Activated naive CD4-positive, alpha-beta T cell treated with anti-CD3 and anti-CD28 coated beads, Interleukin-2, amount 50 U/mL, for 24 hours (primary cell): ENCODE results near the gene HCLS1.

Experiments
- H3K27ac Mint-ChIP-seq: one replicate; pipeline ENCODE4 v1.8.0; 2021; ENCODE audit warnings: mild to moderate bottlenecking, mixed read lengths
- H3K27me3 Mint-ChIP-seq: one replicate; pipeline ENCODE4 v1.8.0; 2021; ENCODE audit warnings: mixed read lengths
- H3K36me3 Mint-ChIP-seq: one replicate; pipeline ENCODE4 v1.8.0; 2021; ENCODE audit warnings: mixed read lengths
- H3K4me1 Mint-ChIP-seq: one replicate; pipeline ENCODE4 v1.8.0; 2021; ENCODE audit warnings: mixed read lengths
- H3K4me3 Mint-ChIP-seq: one replicate; pipeline ENCODE4 v1.8.0; 2021; ENCODE audit warnings: mild to moderate bottlenecking, mixed read lengths
- H3K9me3 Mint-ChIP-seq: one replicate; pipeline ENCODE4 v1.8.0; 2021; ENCODE audit warnings: mixed read lengths

Gene HCLS1

GRCh38 chr3:121665488-121665887, 4.8 kb upstream of the HCLS1 start:
- Mint-ChIP-seq H3K9me3 (no peaks in the 10 kb centered on the region), H3K27ac (no peak overlapping the region), H3K36me3 (peaks cover 25% of the 10 kb centered on the region), H3K4me3 (no peak overlapping the region), H3K27me3 (no peaks in the 10 kb centered on the region), H3K4me1 (peaks cover 14% of the 10 kb centered on the region)

DNA sequence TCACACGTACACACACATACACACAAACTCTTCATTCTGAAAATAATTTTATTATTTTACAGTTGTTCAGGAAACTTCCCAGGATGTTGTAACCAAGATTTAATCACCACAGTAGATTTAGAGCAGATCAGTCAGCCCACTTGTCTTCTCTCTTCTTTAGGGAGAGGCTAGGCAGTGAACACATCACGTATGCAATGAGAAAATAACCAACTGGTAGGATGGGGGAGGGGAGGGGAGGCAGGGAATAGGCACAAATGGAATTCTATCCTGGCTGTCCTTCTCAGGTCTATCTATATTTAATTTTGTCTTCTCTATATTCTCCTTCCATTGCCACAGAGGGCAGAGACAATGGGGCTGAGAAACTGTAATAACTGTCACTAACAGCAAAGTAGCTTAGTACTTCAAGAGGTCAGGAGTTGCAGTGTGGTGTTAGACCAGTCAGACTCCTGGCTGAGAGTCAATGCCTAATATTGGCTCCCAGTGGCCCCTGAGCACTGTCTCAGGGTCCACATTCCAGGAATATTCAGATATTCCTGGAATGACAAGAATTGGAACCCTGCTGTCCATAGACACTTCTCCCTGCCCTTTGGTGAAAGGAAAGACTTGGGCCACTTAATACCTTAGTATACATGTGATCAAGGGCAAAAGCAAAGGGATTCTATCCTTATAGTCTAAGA, 2.6 kb upstream of the HCLS1 start:
- H3K4me3 Mint-ChIP-seq = no peak overlapping the region
- no peaks in the 10 kb centered on the region for H3K9me3 Mint-ChIP-seq
- H3K27ac Mint-ChIP-seq = no peak overlapping the region
- H3K4me1 Mint-ChIP-seq = peaks cover 36% of the 10 kb centered on the region
- no peaks in the 10 kb centered on the region for H3K27me3 Mint-ChIP-seq
- peaks cover 29% of the 10 kb centered on the region for H3K36me3 Mint-ChIP-seq

GRCh38 chr3:121662742-121663141, 2.0 kb upstream of the HCLS1 start:
- Mint-ChIP-seq H3K27me3 (no peaks in the 10 kb centered on the region), H3K4me1 (peaks cover 41% of the 10 kb centered on the region), H3K9me3 (no peaks in the 10 kb centered on the region), H3K27ac (no peak overlapping the region), H3K4me3 (no peak overlapping the region), H3K36me3 (peaks cover 35% of the 10 kb centered on the region)

DNA sequence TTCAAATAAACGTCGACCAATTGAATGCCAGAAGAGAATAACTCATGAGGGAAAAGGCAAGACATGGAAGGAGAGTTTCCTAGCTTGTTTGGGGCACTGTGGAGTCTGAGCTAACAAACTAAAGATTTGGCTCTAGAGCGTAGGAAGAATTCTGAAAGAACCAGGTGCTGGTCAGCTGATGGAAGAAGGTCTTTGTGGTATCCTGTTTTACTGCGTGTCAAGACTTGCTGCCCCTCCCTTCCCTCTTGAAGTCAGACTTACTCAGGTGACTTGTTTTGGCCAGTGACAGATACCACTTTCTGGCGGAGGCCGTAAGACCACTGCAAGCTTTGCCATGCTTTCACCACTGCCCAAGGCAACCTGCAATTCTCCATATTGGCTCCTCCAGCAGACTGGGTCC, 673 bp upstream of the HCLS1 start:
- Mint-ChIP-seq H3K27me3 (no peaks in the 10 kb centered on the region), H3K36me3 (peaks cover 41% of the 10 kb centered on the region), H3K9me3 (no peaks in the 10 kb centered on the region), H3K4me1 (peaks cover 54% of the 10 kb centered on the region), H3K27ac (peak overlapping the region; percentile 99), H3K4me3 (peak overlapping the region; percentile 99)

GRCh38 chr3:121659586-121659985, 1.1 kb downstream of the HCLS1 start:
- H3K4me3 Mint-ChIP-seq = peak overlapping the region; percentile 99
- peaks cover 40% of the 10 kb centered on the region for H3K36me3 Mint-ChIP-seq

GRCh38 chr3:121658716-121659435, 1.8 kb downstream of the HCLS1 start:
- H3K4me3 Mint-ChIP-seq = peak overlapping the region; percentile 99

More at GRCh38 chr3:121659586-121659985, 1.1 kb downstream of the HCLS1 start:
- no peaks in the 10 kb centered on the region for H3K27me3 Mint-ChIP-seq
- peaks cover 69% of the 10 kb centered on the region for H3K4me1 Mint-ChIP-seq
- H3K9me3 Mint-ChIP-seq = no peaks in the 10 kb centered on the region
- H3K27ac Mint-ChIP-seq = peak overlapping the region; percentile 99

GRCh38 chr3:121654493-121655385, 6.0 kb downstream of the HCLS1 start:
- Mint-ChIP-seq H3K4me3 (peak overlapping the region; percentile 21), H3K36me3 (peaks cover 44% of the 10 kb centered on the region), H3K27ac (peak overlapping the region; percentile 85)

More at GRCh38 chr3:121658716-121659435, 1.8 kb downstream of the HCLS1 start:
- no peaks in the 10 kb centered on the region for H3K9me3 Mint-ChIP-seq
- no peaks in the 10 kb centered on the region for H3K27me3 Mint-ChIP-seq
- peaks cover 76% of the 10 kb centered on the region for H3K4me1 Mint-ChIP-seq
- peak overlapping the region; percentile 99 for H3K27ac Mint-ChIP-seq
- H3K36me3 Mint-ChIP-seq = peaks cover 40% of the 10 kb centered on the region

DNA sequence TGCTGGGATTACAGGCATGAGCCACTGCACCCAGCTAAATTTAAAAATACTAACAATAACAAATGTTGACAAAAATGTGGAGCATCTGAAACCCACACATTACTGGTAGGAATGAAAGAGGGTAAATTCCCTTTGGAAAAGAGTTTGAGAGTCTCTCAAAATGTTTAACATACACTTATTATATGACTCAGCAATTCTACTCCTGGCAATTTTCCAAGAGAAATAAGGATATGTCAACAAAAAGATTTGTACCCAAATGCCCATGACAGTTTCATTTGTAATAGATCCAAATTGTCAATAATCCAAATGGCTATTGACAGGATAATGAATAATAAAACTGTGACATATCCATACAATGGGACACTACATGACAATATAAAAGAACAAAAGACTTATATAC, 9.0 kb downstream of the HCLS1 start:
- Mint-ChIP-seq H3K27ac (peak overlapping the region; percentile 79), H3K4me1 (peaks cover 72% of the 10 kb centered on the region), H3K9me3 (no peaks in the 10 kb centered on the region), H3K27me3 (no peaks in the 10 kb centered on the region), H3K4me3 (peak overlapping the region; percentile 20), H3K36me3 (peaks cover 29% of the 10 kb centered on the region)

More at GRCh38 chr3:121654493-121655385, 6.0 kb downstream of the HCLS1 start:
- Mint-ChIP-seq H3K27me3 (no peaks in the 10 kb centered on the region), H3K4me1 (peaks cover 91% of the 10 kb centered on the region), H3K9me3 (no peaks in the 10 kb centered on the region)

DNA sequence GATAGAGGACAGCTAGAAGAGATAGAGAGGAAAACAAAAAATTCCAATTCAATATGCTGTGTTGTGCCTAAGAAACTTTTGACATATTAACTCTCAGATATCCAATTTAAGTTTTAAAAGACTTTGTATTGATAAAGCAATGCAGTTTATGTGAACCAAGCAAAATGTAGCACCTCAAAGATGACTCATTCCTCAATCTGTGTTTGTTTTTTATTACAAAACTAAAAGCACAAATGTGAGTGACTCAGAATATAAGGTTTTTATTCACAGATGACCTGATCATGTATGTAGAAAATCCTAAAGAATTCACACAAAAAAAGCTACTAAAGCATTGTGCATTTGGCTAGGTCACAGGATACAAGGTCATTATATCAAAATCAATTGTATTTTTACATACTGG, 11.1 kb downstream of the HCLS1 start:
- peaks cover 56% of the 10 kb centered on the region for H3K4me1 Mint-ChIP-seq
- no peak overlapping the region for H3K4me3 Mint-ChIP-seq
- H3K9me3 Mint-ChIP-seq = no peaks in the 10 kb centered on the region
- H3K27me3 Mint-ChIP-seq = no peaks in the 10 kb centered on the region
- peaks cover 23% of the 10 kb centered on the region for H3K36me3 Mint-ChIP-seq
- peak overlapping the region; percentile 41 for H3K27ac Mint-ChIP-seq

- Mint-ChIP-seq H3K4me1 (peaks cover 48% of the 10 kb centered on the region), H3K27me3 (no peaks in the 10 kb centered on the region), H3K9me3 (no peaks in the 10 kb centered on the region), H3K36me3 (peaks cover 27% of the 10 kb centered on the region), H3K27ac (no peak overlapping the region), H3K4me3 (no peak overlapping the region)
Observed at GRCh38 chr3:121648219-121648958, 12.3 kb downstream of the HCLS1 start.

DNA sequence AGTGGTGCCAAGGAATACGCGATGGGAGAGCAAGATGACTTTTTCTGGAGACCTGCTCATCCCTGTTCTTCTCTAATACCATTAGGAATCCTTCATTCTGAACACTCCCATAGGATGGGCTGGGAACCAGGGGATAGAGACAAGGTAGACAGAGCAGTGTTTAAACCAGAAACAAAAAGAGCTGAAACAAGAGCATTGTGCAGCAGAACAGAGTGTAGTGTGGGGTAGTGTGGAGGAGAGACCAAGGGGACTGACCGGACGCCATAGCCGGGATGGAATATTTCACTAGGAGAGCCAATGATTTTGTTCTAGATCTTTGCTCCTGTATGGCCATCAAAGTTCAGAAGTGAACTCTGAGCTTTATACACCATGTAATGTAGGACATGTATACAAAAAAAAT, 15.6 kb downstream of the HCLS1 start:
- H3K36me3 Mint-ChIP-seq = peaks cover 33% of the 10 kb centered on the region
- H3K27me3 Mint-ChIP-seq = no peaks in the 10 kb centered on the region
- H3K4me3 Mint-ChIP-seq = no peak overlapping the region
- H3K27ac Mint-ChIP-seq = no peak overlapping the region
- H3K4me1 Mint-ChIP-seq = peaks cover 41% of the 10 kb centered on the region
- no peaks in the 10 kb centered on the region for H3K9me3 Mint-ChIP-seq

DNA sequence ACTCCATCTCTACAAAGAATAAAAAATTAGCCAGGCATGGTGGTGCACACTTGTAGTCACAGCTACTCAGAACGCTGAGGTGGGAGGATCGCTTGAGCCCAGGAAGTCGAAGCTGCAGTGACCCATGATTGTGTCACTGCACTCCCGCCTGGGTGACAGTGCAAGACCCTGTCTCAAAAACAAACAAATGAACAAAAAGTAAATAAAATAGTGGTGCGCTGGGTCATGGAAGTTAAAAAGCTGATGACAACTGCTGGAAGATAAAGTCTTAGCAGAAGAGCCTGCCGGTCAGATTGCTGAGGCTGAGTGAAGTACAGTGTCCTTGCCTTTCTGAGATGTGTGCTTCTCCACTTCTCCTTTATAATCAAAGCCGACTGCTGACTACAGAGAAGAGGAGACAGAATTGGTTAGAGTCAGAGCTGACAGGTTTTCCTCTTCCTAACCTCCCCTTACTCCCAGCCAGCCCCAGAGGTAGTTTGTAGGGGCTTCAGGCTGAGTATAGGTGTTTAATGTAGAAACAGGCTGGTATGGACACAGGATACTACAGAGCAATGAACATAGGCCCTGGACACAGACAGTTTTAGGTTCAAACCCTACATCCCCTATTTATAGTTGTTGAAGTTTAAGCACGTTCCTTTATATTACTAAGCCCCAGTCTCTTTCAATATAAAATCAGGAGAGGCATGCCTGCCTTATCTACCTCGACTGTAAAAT, 17.9 kb downstream of the HCLS1 start:
- H3K4me1 Mint-ChIP-seq = peaks cover 38% of the 10 kb centered on the region
- no peaks in the 10 kb centered on the region for H3K27me3 Mint-ChIP-seq
- no peaks in the 10 kb centered on the region for H3K9me3 Mint-ChIP-seq
- no peak overlapping the region for H3K4me3 Mint-ChIP-seq
- H3K27ac Mint-ChIP-seq = peak overlapping the region; percentile 79
- peaks cover 31% of the 10 kb centered on the region for H3K36me3 Mint-ChIP-seq

DNA sequence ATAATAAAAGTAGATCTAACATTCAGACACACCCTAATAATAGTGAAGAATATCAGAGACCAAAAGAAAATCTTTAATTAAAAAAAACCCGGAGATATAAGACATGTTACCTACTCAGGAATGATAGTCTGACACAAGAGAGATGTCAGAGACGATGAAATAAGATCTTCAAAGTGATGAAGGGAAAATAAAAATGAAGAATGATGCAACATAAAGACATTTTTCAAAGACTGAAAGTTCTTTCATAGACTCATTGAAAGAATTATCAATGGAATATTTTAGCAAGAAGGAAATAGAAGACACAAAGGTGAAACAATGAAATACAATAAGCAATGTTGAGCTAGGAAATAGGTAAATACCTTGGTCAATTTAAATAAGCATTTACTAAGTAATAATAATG, 19.6 kb downstream of the HCLS1 start:
- H3K27ac Mint-ChIP-seq = peak overlapping the region; percentile 99
- H3K4me3 Mint-ChIP-seq = peak overlapping the region; percentile 73
- H3K9me3 Mint-ChIP-seq = no peaks in the 10 kb centered on the region
- H3K4me1 Mint-ChIP-seq = peaks cover 38% of the 10 kb centered on the region
- no peaks in the 10 kb centered on the region for H3K27me3 Mint-ChIP-seq
- H3K36me3 Mint-ChIP-seq = peaks cover 37% of the 10 kb centered on the region

- peaks cover 32% of the 10 kb centered on the region for H3K4me1 Mint-ChIP-seq
- peak overlapping the region; percentile 84 for H3K27ac Mint-ChIP-seq
- H3K27me3 Mint-ChIP-seq = no peaks in the 10 kb centered on the region
- H3K36me3 Mint-ChIP-seq = peaks cover 42% of the 10 kb centered on the region
- H3K4me3 Mint-ChIP-seq = no peak overlapping the region
- H3K9me3 Mint-ChIP-seq = no peaks in the 10 kb centered on the region
Observed at GRCh38 chr3:121637922-121638321, 22.8 kb downstream of the HCLS1 start.
